HG03457 (cell line): ENCODE measurements around the gene EEIG1.

ENCODE experiments used
- ATAC-seq: cut with Tn5 transposase; IDR thresholded peaks from one replicate; pipeline ENCODE4 v1.9.1; 2021; ENCODE audit warnings: moderate number of reproducible peaks; ENCODE audit not compliant: unreplicated experiment

The EEIG1 gene

DNA sequence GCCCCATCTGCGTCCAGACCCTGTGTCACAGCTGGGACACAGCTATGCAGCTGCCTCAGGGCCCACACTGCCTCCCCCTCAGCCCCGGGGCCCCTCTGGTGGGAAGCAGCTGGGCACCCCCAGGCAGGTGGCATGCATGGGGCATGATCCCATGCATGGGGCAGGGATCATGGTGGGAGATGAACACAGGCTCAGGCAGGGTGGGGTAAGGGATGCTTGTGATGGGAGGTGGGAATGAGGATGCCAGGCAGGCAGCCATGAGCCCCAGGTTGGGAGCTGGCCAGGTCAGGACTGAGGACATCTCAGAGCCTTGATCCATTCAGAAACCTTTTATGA, 19.7 kb downstream of the EEIG1 start:
- ATAC-seq, result no peak

DNA sequence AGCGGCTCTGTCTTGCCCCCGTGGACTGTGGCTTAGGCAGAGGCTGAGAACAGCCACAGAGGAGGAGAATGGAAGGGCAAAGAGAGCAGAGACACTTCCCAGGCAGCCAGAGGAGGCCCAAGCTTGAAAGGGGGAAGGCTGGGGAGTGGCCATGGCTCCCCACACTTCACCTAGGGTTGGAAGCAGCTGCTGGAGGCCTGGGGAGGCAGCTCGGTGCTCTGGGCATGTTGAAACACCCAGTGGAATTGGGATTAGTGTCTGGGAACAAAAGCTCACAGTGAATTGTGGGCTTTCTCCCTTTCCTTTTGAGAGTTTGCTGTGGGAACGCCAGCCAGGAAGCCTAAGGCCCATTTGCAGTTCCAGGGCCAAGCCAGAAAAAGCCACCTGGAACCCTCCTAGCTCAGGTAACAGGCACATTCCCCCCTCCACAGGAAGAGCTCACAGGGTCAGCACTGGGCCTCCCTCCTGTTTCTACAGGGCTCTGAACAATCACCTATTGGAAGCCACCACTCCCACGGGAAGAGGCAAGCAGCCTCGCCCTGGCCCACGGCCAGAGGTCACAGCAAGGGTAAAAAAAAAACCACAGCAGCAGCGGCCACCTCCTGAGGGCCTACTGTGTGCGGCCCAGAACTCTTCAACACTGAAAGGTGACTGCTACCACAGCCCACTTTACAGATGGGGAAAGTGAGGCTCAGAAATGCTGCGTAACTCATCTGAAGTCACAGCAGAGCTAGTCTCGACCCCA, 20.2 kb downstream of the EEIG1 start:
- no peak for ATAC-seq

DNA sequence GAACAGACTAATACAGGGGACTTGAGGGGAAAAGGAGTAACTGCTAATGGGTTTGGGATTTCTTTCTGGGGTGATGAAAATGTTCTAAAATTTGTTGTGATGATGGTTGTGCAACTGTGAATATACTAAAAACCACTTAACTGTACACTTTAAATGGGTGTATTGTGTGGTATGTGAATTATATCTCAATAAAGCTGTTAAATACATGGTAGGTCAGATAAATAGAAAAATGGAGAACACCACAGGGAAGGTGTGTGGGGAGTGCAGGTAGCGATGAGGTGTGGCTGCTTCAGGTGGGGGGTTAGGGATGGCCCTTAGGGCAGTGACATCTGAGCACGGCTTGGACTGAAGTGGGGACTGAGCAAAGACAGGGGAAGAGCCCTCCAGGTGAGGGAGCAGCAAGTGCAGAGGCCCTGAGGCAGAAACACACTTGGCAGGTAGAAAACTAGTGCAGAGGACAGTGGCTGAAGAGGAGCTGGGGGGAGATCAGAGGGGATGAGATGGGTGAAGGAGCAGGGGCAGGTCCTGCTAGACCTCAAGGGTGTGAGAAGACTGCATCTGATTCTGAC, 20.9 kb downstream of the EEIG1 start:
- no peak for ATAC-seq

DNA sequence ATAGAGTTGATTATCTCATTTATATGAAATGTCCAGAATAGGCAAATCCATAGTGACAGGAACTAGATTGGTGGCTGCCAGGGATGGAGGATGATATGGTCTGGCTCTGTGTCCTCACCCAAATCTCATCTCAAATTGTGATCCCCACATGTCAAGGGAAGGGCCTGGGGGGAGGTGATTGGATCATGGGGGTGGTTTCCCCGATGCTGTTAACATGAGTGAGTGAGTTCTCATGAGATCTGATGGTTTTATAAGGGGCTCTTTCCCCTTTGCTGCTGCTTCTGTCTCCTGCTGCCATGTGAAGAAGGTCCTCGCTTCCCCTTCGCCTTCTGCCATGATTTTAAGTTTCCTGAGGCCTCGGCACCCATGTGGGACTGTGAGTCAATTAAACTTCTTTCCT, 21.4 kb downstream of the EEIG1 start:
- ATAC-seq, result no peak

DNA sequence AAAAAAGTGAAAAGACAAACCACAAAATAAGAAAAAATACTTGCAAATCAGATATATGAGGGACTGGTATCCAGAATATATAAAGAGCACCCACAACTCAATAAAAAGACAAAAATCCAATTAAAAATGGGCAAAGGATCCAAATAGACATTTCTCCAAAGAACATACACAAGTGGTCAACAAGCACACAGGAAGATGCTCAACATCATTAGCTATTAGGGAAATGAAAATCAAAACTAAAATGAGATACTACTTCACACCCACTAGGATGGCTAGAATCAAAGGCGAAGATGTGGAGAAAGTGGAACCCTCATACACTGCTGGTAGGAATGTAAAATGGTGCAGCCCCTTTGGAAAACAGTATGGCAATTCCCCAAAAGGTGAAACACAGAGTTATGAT, 22.1 kb downstream of the EEIG1 start:
- no peak for ATAC-seq

DNA sequence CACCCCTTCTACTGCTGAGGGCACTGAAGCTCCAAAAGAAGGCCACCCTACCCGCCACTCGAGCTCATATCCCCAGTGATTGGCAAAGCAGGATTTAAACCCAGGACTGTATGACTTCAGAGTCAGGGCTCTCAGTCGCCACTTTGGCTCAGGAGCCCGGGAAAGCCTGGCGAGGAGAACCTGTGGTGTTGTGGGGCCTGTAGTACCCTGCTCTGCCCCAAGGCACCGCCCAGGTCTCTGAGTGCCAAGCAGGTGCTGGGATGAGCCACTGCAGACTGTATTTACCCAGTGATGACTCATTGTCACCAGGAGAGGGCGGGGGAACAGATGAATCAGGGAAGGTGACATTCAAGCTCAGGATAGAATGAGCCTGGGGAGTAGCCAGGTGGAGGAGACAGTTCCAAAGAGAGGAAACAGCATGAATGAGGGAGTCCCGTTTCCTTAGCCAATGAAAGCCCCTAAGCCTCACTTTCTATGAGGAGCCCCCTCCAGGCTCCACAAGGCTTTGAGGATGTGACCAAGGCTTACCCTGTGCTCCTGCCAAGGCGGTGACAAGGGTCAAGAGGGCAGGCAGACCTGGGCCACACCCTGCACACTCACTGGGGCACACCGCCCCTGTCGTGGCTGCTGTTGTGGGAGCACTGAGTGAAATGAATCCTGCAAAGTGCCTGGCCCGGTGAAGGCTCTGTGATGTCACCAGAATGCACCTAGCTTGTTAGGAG, 25.3 kb downstream of the EEIG1 start:
- no peak for ATAC-seq

DNA sequence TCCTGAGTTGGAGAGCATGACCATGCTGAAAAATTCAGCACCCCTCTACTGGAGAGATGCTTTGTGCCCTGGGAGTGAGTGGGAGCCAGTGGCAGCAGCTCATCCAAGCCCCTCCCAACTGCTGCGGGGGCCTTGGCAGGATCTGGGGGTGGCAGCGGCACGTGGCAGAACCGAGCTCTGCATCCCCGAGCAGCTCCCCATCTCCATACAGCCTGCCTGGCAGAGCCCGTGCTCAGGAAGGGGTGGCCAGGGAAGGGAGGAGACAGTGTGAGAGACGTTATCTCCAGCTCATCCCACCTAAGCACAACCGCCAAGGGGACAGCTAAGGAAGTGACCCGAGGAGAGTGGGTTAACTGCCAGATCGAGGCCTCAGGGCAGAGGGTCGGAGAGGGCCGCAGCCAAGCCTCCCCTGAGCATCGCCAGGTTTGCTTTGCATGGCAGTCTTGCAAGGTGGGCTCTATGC, 25.9 kb downstream of the EEIG1 start:
- no peak for ATAC-seq

DNA sequence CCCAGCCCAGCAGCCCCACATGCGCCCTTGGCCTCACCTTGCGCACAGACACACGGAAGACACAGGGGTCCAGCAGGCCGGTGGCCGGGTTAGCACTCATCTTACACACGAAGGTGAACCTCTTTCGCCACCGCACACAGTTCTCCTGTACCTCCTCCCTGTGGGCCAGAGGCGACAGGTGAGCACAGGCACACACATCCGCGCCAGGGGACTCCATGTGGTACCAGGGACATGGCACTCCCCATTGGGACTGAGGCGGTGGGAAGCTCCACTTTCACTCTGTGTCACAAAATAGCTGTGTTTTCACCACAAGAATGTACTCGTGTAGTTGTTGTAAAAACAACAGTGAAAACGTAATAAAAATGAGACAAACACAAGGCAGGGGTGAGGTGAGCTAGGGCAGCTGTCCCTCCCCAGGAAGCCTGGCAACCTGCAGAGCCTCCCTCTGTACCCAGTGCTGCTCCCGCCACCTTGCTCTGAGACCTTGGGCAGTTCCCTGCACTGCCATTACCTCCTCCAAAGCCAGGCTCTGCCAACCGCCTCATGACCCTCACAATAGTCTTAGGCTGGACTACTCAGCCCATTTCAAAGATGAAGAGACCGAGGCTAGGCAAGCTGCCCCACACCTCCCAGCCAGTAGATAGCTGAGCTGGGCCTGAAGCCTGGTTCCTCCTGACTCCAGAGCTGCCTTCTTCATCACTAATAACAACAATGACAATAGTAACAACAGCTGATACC, 26.9 kb downstream of the EEIG1 start:
- no peak for ATAC-seq

DNA sequence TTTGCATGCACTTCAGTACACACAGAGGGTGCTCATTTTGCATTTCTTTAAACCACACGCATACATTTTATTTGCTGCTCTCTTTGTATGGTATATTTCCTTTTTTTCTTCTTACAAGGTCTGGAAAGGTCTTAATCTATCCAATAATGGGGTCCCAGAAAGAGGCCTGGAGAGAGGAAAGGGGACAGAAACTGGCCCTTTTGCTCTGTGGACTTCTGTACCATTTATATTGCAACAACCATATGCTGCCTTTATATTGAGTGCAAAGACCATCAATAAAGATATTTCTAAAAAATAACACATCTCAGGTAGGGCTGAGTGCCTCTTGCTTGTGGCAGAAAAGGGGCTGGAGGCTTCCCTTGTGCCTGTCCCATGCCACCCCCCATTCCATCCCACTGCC, 27.6 kb downstream of the EEIG1 start:
- ATAC-seq, result no peak

DNA sequence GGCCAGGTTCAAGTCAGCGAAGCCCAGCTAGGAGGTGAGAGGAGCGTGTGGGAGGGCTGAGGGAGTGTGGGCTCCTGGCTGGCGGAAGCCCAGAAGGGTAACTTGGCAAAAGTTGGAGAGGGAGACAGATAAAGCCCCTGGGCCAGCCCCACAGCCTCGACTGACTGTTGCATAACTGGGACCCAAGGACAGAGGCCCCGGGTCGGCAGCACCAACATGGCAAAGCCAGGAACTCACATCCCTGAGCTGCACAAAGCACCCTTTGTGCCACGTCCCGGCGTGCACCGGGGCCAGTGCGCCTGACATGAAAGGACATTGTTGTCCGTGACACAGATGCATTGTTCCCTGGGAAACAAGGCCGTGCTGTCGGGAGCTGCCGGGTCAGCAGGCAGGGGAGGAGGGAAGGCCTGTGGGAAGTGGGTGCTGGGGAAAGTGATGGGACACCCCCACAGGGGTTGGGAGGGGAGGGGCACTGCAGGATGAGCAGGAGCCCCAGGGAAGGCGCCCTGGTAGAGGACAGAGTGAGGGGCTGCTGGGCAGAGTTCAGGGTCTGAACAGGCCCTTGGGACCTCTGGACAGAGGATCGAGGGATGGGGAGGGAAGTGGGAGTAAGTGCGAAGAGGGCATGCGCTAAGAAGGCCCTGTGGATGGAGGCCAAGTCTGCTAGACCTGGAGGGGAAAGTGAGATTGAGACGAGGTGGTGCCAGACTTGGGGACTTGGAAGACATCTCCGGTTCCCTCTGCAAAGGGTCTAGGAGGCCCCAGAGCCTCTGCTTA, 30.1 kb downstream of the EEIG1 start:
- ATAC-seq, result no peak

DNA sequence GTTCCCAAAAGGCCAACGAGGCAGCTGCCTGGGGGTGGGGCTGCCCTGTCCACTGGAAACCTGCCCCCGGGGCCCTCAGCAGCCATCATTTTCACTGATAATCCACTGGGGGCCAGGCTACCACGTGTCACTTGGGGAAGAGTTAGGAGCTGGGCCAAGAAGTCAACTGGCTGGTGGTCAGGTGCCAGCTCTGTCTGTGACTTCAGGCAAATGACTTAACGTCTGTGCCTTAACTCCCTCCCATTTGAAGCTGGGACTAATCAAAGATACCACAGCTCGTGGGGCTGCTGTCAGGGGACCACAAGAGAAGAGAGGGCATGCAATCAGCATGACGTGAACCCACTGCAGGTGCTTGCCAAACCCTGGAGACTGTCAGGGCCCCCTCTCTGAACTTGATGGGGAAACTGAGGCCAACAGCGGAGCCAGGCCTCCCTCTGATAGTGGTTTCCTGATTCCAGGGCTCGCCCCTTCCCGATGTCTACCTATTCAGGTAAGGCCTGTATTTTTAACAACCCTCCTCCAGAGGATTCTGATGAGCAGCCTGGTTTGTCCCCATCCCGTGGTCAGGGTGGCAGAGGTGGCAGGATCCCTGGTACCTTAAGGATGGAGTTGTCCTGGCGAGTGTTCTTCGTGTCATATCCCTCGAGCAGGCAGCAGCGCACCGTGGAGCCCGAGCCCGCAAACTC, 30.8 kb downstream of the EEIG1 start:
- ATAC-seq, result no peak

DNA sequence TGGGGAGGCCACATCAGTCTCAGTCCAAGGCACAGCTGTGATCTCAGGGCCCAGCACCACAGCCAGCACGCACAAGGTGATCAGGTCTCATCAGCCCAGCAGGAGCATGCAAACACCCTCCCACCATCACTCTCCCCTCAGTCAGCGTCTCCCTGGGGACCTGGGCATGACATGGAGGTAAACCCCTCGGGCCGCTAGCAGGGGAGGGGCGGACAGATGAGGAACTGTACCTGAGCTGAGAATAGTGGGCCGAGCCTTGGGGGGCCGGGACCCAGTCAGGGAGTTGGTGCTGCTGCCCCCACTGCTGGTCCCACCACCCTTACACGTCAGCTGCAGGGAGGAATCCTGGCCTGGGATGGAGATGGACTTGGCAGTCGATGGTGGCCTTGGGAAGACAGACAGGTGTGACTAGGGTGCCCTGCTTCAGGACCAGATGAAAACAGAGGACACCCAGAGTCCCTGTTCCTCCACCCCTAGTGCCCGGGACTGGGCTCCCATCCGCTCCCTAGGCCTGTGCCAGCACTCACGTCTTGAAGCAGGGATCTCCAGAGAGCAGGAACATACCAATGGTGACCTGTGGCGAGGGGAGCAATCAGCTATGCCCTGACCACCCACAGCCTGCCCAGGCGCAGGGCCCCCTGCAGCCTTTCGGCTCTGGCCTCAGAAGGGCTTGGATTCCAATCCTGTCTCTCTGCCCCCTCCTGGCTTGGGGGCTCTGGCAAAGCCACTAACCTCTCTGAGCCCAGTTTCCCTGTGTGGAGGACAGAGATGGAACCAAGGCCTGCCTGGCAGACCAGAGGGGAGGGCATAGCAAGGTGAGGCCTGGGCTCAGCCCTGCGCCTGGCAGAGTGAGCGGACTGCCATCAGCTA, 32.7 kb downstream of the EEIG1 start:
- ATAC-seq, result no peak

DNA sequence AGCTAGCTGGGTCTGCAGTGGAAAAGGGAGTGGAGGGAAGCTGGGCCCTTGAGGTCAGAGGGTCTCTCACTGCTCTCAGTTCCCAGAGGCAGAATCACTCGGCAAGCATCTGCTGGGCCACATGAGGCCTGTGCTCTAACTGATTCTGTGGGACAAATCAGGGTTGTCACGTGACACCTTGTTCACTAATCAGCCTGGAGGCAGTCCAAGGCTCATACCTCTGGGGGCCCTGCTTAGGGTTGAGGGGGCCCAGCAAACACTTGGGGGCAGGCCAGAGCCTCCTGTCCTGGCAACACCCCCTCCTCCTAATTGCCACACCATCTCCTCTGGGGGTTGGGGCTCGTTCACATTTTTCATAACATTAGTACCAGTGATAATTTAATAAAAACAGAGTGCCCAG, 34.1 kb downstream of the EEIG1 start:
- no peak for ATAC-seq

DNA sequence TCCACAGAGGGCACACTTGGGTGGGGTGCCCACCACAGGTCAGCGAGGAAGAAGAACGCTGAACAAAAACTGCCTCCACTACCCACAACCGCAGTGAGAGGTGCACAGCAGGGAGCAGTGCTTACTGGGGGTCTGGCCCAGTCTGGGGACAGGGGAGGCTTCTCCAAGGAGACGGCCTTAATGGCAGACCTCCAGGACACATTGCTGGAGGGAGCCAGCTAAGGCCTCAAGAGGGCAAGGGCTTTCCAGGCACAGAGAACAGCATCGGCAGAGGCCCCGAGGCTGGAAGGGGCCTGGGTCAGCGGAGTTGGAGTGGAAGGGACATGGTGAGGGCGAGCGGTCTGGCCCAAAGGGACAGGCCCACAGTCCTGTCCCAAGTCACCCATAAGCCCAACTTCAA, 34.8 kb downstream of the EEIG1 start:
- ATAC-seq, result no peak

DNA sequence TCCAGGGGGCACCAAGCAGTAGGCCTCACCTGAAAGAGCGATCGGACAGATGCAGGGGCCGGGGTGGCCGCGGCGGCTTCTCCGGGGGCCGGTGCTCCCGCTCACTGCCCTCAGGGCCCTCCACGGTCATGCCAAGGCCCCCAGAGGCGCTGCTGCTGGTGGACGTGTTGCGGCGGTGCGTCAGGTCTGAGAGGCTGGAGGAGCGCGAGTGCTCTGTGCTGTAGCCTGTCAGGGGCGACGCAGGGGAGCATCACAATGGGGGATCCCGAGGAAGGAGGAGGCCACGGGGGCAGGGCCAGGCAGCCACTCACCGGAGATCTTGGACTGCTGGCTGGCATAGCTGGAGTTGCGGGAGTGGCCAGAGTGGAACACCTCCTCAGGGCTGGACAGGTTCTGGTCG, 35.5 kb downstream of the EEIG1 start:
- no peak for ATAC-seq

DNA sequence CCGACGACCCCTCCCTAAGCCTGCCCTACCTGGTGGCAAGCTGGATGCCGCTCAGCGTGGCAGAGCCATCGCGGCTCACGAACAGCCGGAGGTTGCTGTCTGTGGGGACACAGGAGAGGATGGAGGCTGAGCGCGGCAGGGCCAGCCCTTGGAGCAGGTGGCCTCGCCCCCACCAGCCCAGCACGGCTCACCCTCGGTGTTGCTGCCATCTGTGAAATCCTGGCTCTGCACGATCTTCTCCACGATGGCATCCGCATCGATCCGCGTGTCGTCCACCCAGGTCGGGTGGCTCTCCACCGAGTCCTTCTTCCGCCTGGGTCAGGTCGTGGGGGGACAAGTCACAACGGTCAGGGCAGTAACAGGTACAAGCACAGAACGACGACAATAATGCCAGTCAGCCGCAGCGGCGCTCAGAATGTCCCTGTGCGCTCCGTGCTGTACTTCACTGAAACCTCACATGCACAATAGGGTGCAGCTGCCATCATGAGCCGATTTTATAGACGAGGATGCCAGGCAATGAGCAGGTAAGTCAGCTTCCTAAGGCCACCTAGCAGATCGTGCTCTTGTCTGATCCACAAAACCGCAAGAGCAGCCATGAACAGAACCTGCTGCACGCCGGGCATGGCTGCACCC, 36.1 kb downstream of the EEIG1 start:
- ATAC-seq, result no peak

DNA sequence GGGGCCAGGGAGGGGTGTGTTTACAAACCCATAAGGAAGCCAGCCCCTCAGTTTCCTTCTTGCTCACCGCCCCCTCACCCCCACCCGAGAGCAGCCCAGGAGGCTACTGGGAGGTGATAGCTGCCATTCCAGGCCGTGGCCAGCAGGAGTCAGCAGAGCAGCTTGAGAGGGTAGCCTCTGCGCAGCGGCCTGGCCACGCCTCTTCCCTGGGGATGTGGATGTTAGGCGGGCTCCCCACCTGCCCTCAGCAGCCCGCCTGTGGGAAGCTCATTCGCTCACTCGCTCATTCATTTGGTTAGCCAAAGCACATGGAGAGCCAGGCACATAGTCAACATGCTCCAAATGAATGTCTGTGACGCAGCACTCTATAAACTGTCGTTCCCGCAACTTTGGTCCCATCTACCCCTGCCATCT, 37.1 kb downstream of the EEIG1 start:
- no peak for ATAC-seq

DNA sequence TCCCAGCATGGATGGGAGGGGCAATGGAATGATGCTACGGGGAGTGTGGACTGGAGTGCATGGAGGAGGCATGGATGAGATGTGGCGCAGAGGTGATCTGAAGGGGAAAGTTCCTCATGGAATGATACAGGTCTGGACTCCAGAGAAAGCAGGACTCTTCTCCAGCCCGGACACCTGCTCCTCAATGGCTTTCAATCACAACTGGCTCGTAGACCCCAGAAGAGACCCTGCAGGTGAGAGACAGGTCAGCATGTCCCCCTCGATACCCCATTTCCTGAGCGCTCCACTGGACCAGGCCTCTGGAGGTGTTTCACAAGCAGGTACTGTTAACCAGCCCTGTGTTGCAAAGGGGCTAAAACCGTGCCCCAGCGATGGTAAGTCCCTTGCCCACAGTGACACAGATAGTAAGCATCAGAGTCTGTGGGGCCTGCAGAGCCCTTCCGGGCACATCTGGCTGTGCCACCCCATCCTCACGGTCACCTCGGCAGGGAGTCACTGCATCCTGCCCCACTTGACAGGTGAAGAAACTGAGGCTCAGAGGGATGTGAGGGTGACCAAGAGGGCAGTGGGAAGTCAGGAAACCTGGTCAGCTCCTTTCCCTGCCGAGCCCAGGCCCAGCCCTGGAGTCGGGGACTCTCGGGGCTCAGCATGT, 37.7 kb downstream of the EEIG1 start:
- no peak for ATAC-seq
